HL-60/S4 treated with retinoic acid at 250 ng/mL for 4 days and 3 days (cell line): Measurements from ENCODE around the gene NHLH1.

Source experiments
- in situ Hi-C: fragments of 300-500 bp; cut with MboI; formaldehyde crosslinking; loops from 2 replicates; pipeline ENCODE4 v1.7.0; 2022; ENCODE audit warnings: low sequenced_read_pairs

Gene NHLH1

DNA sequence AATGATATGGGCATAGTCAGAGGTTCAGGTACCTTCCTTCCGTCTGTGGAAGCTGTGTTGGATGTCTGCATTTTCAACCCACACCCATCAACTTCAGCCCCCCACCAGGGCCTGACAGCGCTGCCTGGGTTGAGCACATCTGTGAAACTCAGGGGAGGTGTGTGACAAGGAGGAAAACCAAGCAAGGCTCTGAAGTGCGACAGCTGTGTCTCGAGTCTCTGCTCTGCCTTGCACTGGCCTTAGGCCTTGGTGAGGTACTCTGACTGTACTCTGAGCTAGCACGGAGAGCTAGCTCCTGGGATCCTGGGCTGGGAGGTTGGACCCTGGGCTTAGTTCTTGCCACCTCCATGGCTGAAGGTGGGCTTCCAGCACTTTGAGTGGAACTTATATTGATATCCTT is 42.6 kb downstream of the NHLH1 start:
- in situ Hi-C loops: no loop called here

- in situ Hi-C loops: no loop called here
These were observed 43.6 kb downstream of the NHLH1 start for GRCh38 chr1:160410406-160411005.

- in situ Hi-C loops: no loop called here
These were observed 44.6 kb downstream of the NHLH1 start for GRCh38 chr1:160411271-160412027.

GRCh38 chr1:160412028-160412362 is 45.1 kb downstream of the NHLH1 start:
- in situ Hi-C loops: no loop called here

DNA sequence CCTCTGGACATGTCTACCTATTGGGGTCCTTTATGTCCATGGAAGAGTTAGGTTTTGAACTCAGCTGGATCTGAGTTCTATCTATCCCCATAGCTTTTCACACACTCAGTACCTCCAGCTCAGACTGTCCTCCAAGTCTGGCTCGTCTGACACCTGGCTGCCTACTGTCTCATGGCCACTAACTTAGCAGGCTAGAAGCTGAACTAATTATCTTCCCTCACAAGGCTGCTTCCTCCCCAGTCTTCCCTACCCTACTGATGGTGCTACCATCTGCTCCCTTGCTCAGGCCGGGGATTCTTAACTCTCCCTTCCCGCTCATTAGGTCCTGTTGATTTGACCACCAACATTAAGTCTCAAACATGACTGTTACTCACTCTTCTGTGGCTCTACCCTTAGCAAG is 46.8 kb downstream of the NHLH1 start:
- in situ Hi-C loops: no loop called here

DNA sequence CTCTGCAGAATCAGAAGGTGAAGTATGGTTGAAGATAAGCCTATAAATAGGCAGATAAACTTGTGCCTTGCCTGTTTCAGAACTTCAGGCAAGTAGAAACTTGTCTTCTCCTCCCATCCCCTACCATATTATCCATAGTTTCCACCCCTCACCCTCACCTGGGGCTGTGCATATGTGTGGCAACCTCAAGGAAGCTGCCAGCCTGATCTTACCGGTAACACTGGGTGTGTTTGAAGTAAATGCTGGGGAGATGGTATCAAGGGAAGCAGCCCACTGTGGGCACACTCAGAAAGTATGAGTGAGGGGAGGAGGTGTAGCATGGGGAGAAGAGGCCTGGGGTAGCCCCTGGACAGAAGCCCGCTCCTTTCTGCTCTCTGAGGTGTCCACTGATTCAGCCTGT is 48.0 kb downstream of the NHLH1 start:
- in situ Hi-C loops: no loop called here

GRCh38 chr1:160415696-160416290 is 48.9 kb downstream of the NHLH1 start:
- in situ Hi-C loops: no loop called here

- in situ Hi-C loops: no loop called here
These were observed 49.5 kb downstream of the NHLH1 start for GRCh38 chr1:160416369-160416768.

DNA sequence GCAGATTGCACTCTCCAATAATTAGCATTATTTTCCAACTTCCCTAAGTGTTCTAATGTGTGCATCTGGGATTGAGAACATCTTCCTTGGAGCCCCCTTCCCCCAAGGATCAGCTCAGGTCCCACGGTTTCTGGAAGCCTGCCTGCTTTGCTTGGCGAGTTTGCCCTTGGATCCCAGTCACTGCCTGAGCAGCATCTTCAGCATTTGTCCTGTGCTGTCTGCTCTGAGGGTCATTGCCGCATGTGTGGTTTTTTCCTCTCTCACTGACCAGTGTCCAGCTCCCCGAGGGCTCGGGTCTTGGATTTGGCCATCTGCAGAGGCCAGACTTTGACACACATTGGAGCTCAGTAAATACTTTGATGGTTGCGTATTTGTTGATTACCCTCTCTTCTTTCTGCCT is 51.6 kb downstream of the NHLH1 start:
- in situ Hi-C loops: no loop called here

DNA sequence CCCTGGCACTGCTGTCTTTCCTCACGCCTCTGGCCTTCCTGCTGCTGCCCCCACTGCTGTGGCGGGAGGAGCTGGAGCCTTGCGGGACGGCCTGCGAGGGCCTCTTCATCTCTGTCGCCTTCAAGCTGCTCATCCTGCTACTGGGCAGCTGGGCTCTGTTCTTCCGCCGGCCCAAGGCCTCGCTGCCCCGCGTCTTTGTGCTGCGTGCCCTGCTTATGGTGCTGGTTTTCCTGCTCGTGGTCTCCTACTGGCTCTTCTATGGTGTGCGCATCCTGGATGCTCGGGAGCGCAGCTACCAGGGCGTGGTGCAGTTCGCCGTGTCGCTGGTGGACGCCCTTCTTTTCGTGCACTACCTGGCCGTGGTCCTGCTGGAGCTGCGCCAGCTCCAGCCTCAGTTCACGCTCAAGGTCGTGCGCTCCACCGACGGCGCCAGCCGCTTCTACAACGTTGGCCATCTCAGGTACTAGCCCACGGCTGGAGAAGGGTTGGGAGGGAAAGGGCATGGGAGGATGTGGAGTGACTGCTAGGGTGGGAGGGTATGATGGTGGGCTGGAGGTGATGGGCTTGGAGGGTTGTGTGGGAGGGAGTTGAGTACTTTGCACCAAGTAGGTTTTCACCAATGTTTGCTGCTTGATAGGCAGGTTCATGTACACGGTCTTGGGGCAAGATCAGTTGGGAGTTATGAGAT is 52.4 kb downstream of the NHLH1 start:
- in situ Hi-C loops: no loop called here

- in situ Hi-C loops: loop anchor here (10.0 kb wide), 1 partner anchor 185 kb away; no protein-coding TSS in a partner anchor
These were observed 52.9 kb downstream of the NHLH1 start for GRCh38 chr1:160419838-160420169.

DNA sequence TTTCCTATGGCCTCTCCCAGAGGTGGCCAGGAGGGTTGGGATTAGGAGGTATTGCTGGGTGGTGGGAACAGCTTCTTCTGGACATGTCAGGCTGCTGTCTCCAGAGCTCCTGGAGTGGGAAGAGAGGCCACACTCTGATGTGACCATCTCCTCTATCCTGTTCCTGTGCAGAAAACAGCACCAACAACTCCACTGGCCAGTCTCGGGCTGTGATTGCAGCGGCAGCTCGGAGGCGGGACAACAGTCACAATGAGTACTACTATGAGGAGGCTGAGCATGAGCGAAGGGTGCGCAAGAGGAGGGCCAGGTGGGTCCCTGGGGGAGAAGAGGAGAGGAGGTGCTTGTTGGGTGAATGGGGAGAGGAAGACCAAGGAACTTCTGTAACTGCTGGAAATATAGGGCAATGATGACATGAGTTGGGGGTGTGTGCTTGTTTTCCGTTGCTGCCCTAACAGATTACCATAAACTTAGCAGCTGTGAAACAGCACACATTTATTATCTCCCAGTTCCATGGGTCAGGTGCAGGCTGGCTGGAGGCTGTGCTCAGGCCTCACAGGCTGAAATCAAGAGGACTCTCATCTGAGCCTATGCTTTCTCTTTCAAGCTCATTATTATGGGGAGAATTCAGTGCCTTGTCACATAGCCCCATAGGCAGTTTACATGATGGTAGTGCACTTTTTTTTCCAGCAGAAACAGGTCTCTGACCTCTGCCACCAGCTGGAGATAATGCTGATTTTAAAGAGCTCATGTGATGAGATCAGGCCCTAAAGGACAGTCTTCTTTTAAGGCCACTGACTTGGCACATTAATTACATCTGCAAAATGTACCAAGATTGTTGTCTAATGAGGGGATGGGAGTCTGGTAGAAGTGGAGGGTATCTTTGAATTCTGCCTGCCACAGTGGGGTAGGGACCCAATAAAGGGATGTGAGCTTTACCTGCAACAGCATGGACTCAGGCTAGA is 54.3 kb downstream of the NHLH1 start:
- in situ Hi-C loops: loop anchor here (10.0 kb wide), 1 partner anchor 184 kb away; no protein-coding TSS in a partner anchor

DNA sequence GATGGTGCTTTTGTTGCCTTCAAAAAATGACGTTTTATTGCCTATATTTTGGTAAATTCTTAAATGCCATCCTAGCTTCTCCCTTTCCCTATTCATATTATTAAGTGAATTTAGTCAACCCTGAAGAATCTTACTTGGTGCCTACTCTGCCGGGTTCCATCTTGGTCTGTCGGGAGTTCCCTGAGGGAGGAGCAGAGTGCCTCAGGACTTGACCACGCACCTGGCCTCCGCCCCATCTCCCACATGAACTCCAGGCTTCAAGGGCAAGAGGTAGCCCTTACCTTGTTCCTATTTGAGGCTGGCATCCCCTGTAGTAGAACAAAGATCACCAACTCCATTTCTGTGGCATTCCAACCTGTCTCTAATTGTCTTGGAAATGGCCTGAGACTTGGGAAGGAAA is 55.0 kb downstream of the NHLH1 start:
- in situ Hi-C loops: loop anchor here (10.0 kb wide), 1 partner anchor 183 kb away; no protein-coding TSS in a partner anchor
